ENCODE measurements around the gene TRAM2.

The TRAM2 gene

DNA sequence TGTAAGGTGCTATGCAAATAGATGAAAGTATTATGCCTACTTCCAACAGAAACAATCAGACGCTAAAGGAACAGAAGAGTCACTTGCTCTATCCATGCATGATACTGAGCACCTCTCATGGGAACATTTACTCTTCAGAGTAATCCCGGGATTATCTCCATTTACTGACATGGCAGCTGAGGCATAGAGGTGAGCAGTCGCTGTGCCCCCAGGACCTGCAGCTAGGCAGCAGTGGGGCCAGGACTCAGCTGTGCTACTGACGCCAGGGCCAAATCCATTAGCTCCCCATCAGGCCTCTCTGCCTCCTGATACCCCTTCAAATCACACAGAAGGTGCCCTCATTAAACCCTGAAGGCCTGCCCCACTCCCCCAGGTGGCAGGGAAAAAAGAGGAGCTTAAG, 51.9 kb downstream of the TRAM2 start:
- DNase-seq (ENCODE audit: low read depth in 1 of 2, low spot score in 1 of 2): no peak
- in situ Hi-C loops (cut with HindIII; ENCODE audit: low pct_unique_long_range_greater_than_20kb, low sequenced_read_pairs): no loop called here
- no peak for TF ChIP-seq JUND (IDR thresholded peaks at IDR 0.05; ENCODE audit: low read depth)

DNA sequence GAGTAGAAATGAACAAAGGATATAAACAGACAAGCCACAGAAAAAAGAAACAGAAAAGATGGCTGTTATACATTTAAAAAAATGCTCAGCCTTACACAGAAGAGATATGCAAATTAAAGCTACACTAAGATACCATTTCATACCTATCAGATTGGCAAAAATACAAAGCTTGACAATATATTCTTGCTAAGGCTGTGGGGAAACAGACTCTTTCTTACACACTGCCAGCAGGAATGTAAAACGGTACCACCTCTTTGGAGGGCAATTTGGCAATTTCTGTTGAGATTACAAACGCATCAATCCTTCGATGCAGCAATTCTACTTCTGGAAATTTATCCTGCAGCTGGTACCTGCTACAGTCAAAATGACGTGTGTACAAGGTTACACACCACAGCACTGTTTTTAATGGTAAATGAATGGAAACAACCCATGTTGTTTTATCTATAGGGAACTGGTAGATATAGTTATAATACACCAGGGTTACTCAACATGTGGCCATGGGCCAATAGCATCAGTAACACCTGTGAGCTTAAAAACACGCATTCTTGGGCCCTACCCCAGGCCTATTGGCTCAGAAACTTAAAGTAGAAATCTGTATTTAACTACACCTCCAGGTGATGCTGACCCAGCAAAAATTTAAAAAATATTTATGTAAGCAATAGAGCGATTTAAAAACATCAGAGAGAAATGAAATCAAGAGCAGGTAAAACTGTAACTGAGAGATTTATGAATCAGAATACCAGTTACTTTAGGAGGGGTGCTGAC, 53.3 kb downstream of the TRAM2 start:
- no peak for DNase-seq (ENCODE audit: low read depth in 1 of 2, low spot score in 1 of 2)
- in situ Hi-C loops (cut with HindIII; ENCODE audit: low pct_unique_long_range_greater_than_20kb, low sequenced_read_pairs): no loop called here
- no peak for TF ChIP-seq JUND (IDR thresholded peaks at IDR 0.05; ENCODE audit: low read depth)

- no peak for TF ChIP-seq JUND (IDR thresholded peaks at IDR 0.05; ENCODE audit: low read depth)
- DNase-seq (ENCODE audit: low read depth in 1 of 2, low spot score in 1 of 2): no peak
- in situ Hi-C loops (cut with HindIII; ENCODE audit: low pct_unique_long_range_greater_than_20kb, low sequenced_read_pairs): no loop called here
Measured at GRCh38 chr6:52522655-52523054, 54.2 kb downstream of the TRAM2 start.

DNA sequence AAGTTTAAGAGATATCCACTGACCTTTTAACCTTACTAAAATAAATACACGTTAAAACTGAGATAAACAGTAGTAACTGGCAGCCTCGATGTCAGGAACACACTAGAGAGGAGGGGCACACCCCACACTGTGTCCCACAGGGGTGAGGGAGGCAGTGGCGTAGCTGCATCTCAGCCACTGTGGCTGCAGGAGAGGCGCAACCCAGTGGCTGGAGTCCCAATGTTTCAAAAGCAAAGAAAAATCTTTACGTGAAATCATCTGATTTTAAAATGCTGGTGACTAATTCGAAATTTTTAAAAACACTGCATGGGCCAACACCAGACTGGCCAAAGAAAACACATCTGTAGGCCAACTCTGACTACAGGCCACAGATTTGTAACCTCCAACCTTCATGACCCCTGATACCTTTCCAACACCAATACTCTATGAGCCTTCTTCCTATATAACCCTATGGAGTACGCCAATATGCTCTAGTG, 54.7 kb downstream of the TRAM2 start:
- in situ Hi-C loops (cut with HindIII; ENCODE audit: low pct_unique_long_range_greater_than_20kb, low sequenced_read_pairs): no loop called here
- no peak for DNase-seq (ENCODE audit: low read depth in 1 of 2, low spot score in 1 of 2)
- no peak for TF ChIP-seq JUND (IDR thresholded peaks at IDR 0.05; ENCODE audit: low read depth)

GRCh38 chr6:52519618-52520017, 57.2 kb downstream of the TRAM2 start:
- no peak for TF ChIP-seq JUND (IDR thresholded peaks at IDR 0.05; ENCODE audit: low read depth)
- in situ Hi-C loops (cut with HindIII; ENCODE audit: low pct_unique_long_range_greater_than_20kb, low sequenced_read_pairs): no loop called here
- DNase-seq (ENCODE audit: low read depth in 1 of 2, low spot score in 1 of 2): no peak

GRCh38 chr6:52518279-52518945, 58.4 kb downstream of the TRAM2 start:
- TF ChIP-seq JUND (IDR thresholded peaks at IDR 0.05; ENCODE audit: low read depth): no peak
- in situ Hi-C loops (cut with HindIII; ENCODE audit: low pct_unique_long_range_greater_than_20kb, low sequenced_read_pairs): no loop called here

GRCh38 chr6:52517502-52518278, 59.2 kb downstream of the TRAM2 start:
- DNase-seq (ENCODE audit: low read depth in 1 of 2, low spot score in 1 of 2): peak in 1 of 2 experiments; percentile 27
- in situ Hi-C loops (cut with HindIII; ENCODE audit: low pct_unique_long_range_greater_than_20kb, low sequenced_read_pairs): no loop called here
- peak; percentile 55; the same call in 1 of the 2 replicates for TF ChIP-seq JUND (IDR thresholded peaks at IDR 0.05; ENCODE audit: low read depth)

More at GRCh38 chr6:52518279-52518945, 58.4 kb downstream of the TRAM2 start:
- DNase-seq (ENCODE audit: low read depth in 1 of 2, low spot score in 1 of 2): no peak

- DNase-seq (ENCODE audit: low read depth in 1 of 2, low spot score in 1 of 2): no peak
- in situ Hi-C loops (cut with HindIII; ENCODE audit: low pct_unique_long_range_greater_than_20kb, low sequenced_read_pairs): no loop called here
- no peak for TF ChIP-seq JUND (IDR thresholded peaks at IDR 0.05; ENCODE audit: low read depth)
Measured at GRCh38 chr6:52516943-52517342, 59.9 kb downstream of the TRAM2 start.

DNA sequence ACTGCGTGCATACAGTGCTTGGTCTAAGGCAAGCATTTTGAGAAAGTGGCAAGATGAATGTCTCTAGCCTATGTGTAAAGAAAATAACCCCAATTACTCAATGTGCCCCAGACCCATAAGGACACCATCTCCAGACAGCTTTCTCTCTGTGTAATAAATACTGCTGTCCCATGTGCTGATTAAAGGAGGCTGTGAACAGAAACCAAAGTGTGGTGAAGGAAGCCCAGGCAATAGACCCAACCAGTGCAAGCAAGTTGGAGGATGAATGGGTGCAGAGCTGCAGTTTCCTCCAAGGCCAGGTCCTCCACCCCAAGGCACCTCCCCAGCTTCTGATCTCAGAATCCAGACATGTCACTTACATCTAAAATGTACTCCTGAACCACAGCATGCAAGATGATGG, 60.6 kb downstream of the TRAM2 start:
- no peak for DNase-seq (ENCODE audit: low read depth in 1 of 2, low spot score in 1 of 2)
- no peak for TF ChIP-seq JUND (IDR thresholded peaks at IDR 0.05; ENCODE audit: low read depth)
- in situ Hi-C loops (cut with HindIII; ENCODE audit: low pct_unique_long_range_greater_than_20kb, low sequenced_read_pairs): no loop called here

DNA sequence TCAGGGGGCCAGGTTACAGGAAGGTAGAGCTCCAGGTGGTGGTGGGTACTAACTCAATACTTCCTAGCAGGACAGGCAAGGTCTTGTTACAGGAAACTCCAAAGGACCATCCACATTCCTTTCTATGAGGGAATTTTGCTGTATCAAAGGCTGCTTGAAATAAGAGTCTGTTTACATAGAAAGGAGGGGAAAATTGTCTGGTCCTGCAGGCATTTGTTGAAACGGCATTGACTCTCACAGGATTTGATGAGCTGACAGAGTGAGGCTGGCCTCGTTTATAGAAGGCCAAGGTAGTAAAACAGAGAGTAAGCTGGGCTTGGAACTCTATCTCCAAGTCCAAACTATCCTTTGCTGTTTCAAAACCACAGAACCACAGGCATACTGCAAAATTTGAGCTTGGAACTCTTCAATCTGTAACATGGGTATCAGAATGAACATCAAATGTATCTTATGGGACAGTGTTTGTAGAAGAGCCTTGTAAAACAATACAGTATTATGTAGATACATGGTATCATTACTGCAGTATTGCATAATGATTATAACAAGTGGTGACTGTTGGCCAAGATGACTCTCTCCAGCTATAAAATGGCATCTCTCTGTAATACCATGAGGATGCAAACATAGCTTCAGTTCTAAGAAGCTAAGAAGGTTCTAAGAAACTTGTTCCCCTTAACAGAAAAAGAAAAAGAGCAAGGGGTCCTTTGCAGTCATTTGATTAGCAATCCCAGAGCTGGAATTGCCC, 61.5 kb downstream of the TRAM2 start:
- no peak for TF ChIP-seq JUND (IDR thresholded peaks at IDR 0.05; ENCODE audit: low read depth)
- in situ Hi-C loops (cut with HindIII; ENCODE audit: low pct_unique_long_range_greater_than_20kb, low sequenced_read_pairs): no loop called here
- no peak for DNase-seq (ENCODE audit: low read depth in 1 of 2, low spot score in 1 of 2)

GRCh38 chr6:52514514-52514913, 62.3 kb downstream of the TRAM2 start:
- TF ChIP-seq JUND (IDR thresholded peaks at IDR 0.05; ENCODE audit: low read depth): no peak
- in situ Hi-C loops (cut with HindIII; ENCODE audit: low pct_unique_long_range_greater_than_20kb, low sequenced_read_pairs): no loop called here
- no peak for DNase-seq (ENCODE audit: low read depth in 1 of 2, low spot score in 1 of 2)

DNA sequence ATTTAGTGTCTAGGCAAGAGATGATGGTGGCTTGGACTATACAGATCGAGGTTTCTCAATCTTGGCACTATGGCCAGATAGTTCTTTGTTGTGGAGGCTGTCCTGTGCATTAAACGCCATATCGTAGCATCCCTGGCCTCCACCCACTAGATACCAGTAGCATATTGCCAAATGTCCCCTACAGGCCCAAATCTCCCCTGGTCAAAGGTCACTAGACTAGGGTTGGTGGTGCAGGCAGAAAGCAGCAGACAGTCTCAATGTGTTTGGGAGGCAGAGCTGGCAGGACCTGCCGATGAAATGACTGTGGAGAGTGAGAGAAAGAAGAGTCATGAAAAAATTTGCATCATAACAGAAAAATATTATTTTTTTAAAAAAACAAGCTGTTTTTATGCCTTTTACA, 63.0 kb downstream of the TRAM2 start:
- TF ChIP-seq JUND (IDR thresholded peaks at IDR 0.05; ENCODE audit: low read depth): no peak
- no peak for DNase-seq (ENCODE audit: low read depth in 1 of 2, low spot score in 1 of 2)
- in situ Hi-C loops (cut with HindIII; ENCODE audit: low pct_unique_long_range_greater_than_20kb, low sequenced_read_pairs): no loop called here

Measured in T47D (cell line).